ENCODE measurements around the gene MPDZ.
A peak's percentile ranks its signal among the peaks of the same experiment; 100 is the strongest.

Gene MPDZ

GRCh38 chr9:13141629-13142028, 137.9 kb downstream of the MPDZ start:
- Histone ChIP-seq H2AK5ac (ENCODE audit: low read length) (no peak overlapping the region), H2BK5ac (ENCODE audit: low read depth, low read length, poor library complexity) (no peak overlapping the region), H2BK12ac (ENCODE audit: low read length) (no peak overlapping the region), H3K27me3 (ENCODE audit: insufficient read depth, low read length) (no peaks in the 10 kb centered on the region), H3K4me1 (ENCODE audit: control insufficient read depth in 1 of 2, insufficient read depth in 2 of 2, low read length in 2 of 2) (peaks cover 4 to 7% of the 10 kb centered on the region in 2 experiments), H4K91ac (ENCODE audit: low read depth, low read length) (no peak overlapping the region), H3K27ac (ENCODE audit: low read depth, low read length) (no peak overlapping the region), H3K79me1 (ENCODE audit: low read length) (peaks cover 14% of the 10 kb centered on the region), H2AFZ (ENCODE audit: insufficient read depth, low read length, poor library complexity) (no peak overlapping the region), H3K4me2 (ENCODE audit: low read length) (no peak overlapping the region), H3K14ac (ENCODE audit: low read length) (no peak overlapping the region), H4K12ac (ENCODE audit: low read depth, low read length) (no peak overlapping the region), H3K4ac (ENCODE audit: low read depth, low read length) (no peak overlapping the region), H3K9ac (ENCODE audit: low read length) (no peak overlapping the region), H3K23ac (ENCODE audit: low read length) (no peak overlapping the region), H3K4me3 (ENCODE audit: low read depth, low read length) (no peak overlapping the region), H4K8ac (ENCODE audit: low read depth, low read length) (no peak overlapping the region), H3K79me2 (ENCODE audit: control insufficient read depth, insufficient read depth, low read length, poor library complexity) (no peaks in the 10 kb centered on the region), H2BK120ac (ENCODE audit: insufficient read depth, low read length, poor library complexity) (no peak overlapping the region), H3K9me3 (ENCODE audit: insufficient read depth, low read depth, low read length) (peaks cover 2% of the 10 kb centered on the region), H3K18ac (ENCODE audit: low read length) (no peak overlapping the region), H3K36me3 (ENCODE audit: control insufficient read depth in 1 of 2, insufficient read depth in 2 of 2, low read length in 2 of 2) (peaks cover 3 to 11% of the 10 kb centered on the region in 2 experiments)
- DNase-seq, result no peak
- WGBS (ENCODE audit: extremely low coverage, insufficient coverage, insufficient read length), result no CpG with 5 or more reads among the region's 5 CpGs

DNA sequence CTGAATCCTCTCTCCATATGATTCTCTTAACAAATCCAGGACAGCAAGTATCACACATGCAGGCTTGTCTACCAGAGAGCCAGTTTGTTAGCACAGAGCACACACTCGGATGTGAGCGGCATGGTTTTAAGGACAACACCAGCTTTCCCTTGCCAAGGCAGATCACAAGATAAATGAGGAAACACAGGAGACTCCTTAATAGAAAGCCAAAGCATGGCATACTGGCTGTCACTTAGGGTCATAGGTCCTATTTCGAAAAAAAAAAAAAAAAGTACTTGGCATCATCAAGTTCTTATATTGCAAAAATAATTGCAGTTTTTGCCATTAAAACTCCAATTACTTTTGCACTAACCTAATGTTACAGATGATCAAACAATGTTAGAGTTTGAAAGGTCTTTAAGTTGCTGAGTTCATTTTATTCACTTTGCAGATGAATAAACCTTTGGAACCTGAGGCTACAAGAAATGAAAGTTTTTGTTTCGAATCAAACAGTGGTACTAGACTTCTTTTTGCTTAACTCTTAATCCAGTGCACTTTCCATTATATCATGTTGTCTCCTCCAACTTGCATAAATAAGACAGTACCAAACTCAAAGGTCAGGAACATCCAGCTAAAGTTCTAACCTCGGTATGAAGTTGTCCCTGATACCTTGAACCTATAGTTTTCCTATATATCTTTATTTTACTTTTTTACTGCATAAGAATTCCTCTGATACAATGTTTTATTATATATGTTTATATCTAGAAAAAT, 138.5 kb downstream of the MPDZ start:
- H2BK5ac ChIP-seq (ENCODE audit: low read depth, low read length, poor library complexity), result peak overlapping the region; percentile 63
- peaks cover 4 to 7% of the 10 kb centered on the region in 2 experiments for H3K4me1 ChIP-seq (ENCODE audit: control insufficient read depth in 1 of 2, insufficient read depth in 2 of 2, low read length in 2 of 2)
- H3K4me2 ChIP-seq (ENCODE audit: low read length), result no peak overlapping the region
- no peaks in the 10 kb centered on the region for H3K79me2 ChIP-seq (ENCODE audit: control insufficient read depth, insufficient read depth, low read length, poor library complexity)
- peak overlapping the region; percentile 33 for H3K4ac ChIP-seq (ENCODE audit: low read depth, low read length)
- no peak overlapping the region for H3K18ac ChIP-seq (ENCODE audit: low read length)
- H3K9me3 ChIP-seq (ENCODE audit: insufficient read depth, low read depth, low read length), result peaks cover 2% of the 10 kb centered on the region
- H3K4me3 ChIP-seq (ENCODE audit: low read depth, low read length), result no peak overlapping the region
- H3K14ac ChIP-seq (ENCODE audit: low read length), result peak overlapping the region; percentile 60
- no peak overlapping the region for H3K9ac ChIP-seq (ENCODE audit: low read length)
- H2AFZ ChIP-seq (ENCODE audit: insufficient read depth, low read length, poor library complexity), result no peak overlapping the region
- H3K23ac ChIP-seq (ENCODE audit: low read length), result no peak overlapping the region
- H3K36me3 ChIP-seq (ENCODE audit: control insufficient read depth in 1 of 2, insufficient read depth in 2 of 2, low read length in 2 of 2), result peaks cover 5 to 11% of the 10 kb centered on the region in 2 experiments
- no peak overlapping the region for H3K27ac ChIP-seq (ENCODE audit: low read depth, low read length)
- peak overlapping the region; percentile 88 for H2BK12ac ChIP-seq (ENCODE audit: low read length)
- H4K91ac ChIP-seq (ENCODE audit: low read depth, low read length), result peak overlapping the region; percentile 57
- peak overlapping the region; percentile 58 for H4K8ac ChIP-seq (ENCODE audit: low read depth, low read length)
- DNase-seq, result no peak
- no peak overlapping the region for H2AK5ac ChIP-seq (ENCODE audit: low read length)
- H4K12ac ChIP-seq (ENCODE audit: low read depth, low read length), result no peak overlapping the region
- H3K27me3 ChIP-seq (ENCODE audit: insufficient read depth, low read length), result no peaks in the 10 kb centered on the region
- no CpG with 5 or more reads among the region's 5 CpGs for WGBS (ENCODE audit: extremely low coverage, insufficient coverage, insufficient read length)
- no peak overlapping the region for H2BK120ac ChIP-seq (ENCODE audit: insufficient read depth, low read length, poor library complexity)
- peaks cover 14% of the 10 kb centered on the region for H3K79me1 ChIP-seq (ENCODE audit: low read length)

- peak in 1 of 2 donors; percentile 42 for DNase-seq
- H2BK12ac ChIP-seq (ENCODE audit: low read length), result no peak overlapping the region
- H3K79me1 ChIP-seq (ENCODE audit: low read length), result peaks cover 14% of the 10 kb centered on the region
- H2AK5ac ChIP-seq (ENCODE audit: low read length), result no peak overlapping the region
- peak overlapping the region; percentile 46 for H3K4me2 ChIP-seq (ENCODE audit: low read length)
- peak overlapping the region; percentile 93 for H3K27ac ChIP-seq (ENCODE audit: low read depth, low read length)
- no peak overlapping the region for H3K23ac ChIP-seq (ENCODE audit: low read length)
- H3K4ac ChIP-seq (ENCODE audit: low read depth, low read length), result peak overlapping the region; percentile 40
- H4K12ac ChIP-seq (ENCODE audit: low read depth, low read length), result no peak overlapping the region
- no peak overlapping the region for H3K14ac ChIP-seq (ENCODE audit: low read length)
- no peak overlapping the region for H3K4me3 ChIP-seq (ENCODE audit: low read depth, low read length)
- H2BK5ac ChIP-seq (ENCODE audit: low read depth, low read length, poor library complexity), result no peak overlapping the region
- H3K9ac ChIP-seq (ENCODE audit: low read length), result no peak overlapping the region
- H3K79me2 ChIP-seq (ENCODE audit: control insufficient read depth, insufficient read depth, low read length, poor library complexity), result no peaks in the 10 kb centered on the region
- H3K27me3 ChIP-seq (ENCODE audit: insufficient read depth, low read length), result no peaks in the 10 kb centered on the region
- H3K9me3 ChIP-seq (ENCODE audit: insufficient read depth, low read depth, low read length), result peaks cover 2% of the 10 kb centered on the region
- peaks cover 5 to 16% of the 10 kb centered on the region in 2 experiments for H3K36me3 ChIP-seq (ENCODE audit: control insufficient read depth in 1 of 2, insufficient read depth in 2 of 2, low read length in 2 of 2)
- H2AFZ ChIP-seq (ENCODE audit: insufficient read depth, low read length, poor library complexity), result no peak overlapping the region
- peaks cover 4 to 7% of the 10 kb centered on the region in 2 experiments for H3K4me1 ChIP-seq (ENCODE audit: control insufficient read depth in 1 of 2, insufficient read depth in 2 of 2, low read length in 2 of 2)
- no peak overlapping the region for H4K91ac ChIP-seq (ENCODE audit: low read depth, low read length)
- H4K8ac ChIP-seq (ENCODE audit: low read depth, low read length), result peak overlapping the region; percentile 23
- WGBS (ENCODE audit: extremely low coverage, insufficient coverage, insufficient read length), result no CpG with 5 or more reads among the region's 2 CpGs
- H2BK120ac ChIP-seq (ENCODE audit: insufficient read depth, low read length, poor library complexity), result no peak overlapping the region
- no peak overlapping the region for H3K18ac ChIP-seq (ENCODE audit: low read length)
These were observed 139.8 kb downstream of the MPDZ start for GRCh38 chr9:13139641-13140171.

GRCh38 chr9:13137426-13137825, 142.1 kb downstream of the MPDZ start:
- no CpG with 5 or more reads among the region's 1 CpG for WGBS (ENCODE audit: extremely low coverage, insufficient coverage, insufficient read length)

More at GRCh38 chr9:13137426-13137825, 142.1 kb downstream of the MPDZ start:
- Histone ChIP-seq H3K18ac (ENCODE audit: low read length) (no peak overlapping the region), H2BK5ac (ENCODE audit: low read depth, low read length, poor library complexity) (no peak overlapping the region), H3K79me2 (ENCODE audit: control insufficient read depth, insufficient read depth, low read length, poor library complexity) (no peaks in the 10 kb centered on the region), H3K27ac (ENCODE audit: low read depth, low read length) (no peak overlapping the region), H3K79me1 (ENCODE audit: low read length) (peaks cover 11% of the 10 kb centered on the region), H4K91ac (ENCODE audit: low read depth, low read length) (no peak overlapping the region), H3K23ac (ENCODE audit: low read length) (no peak overlapping the region), H2BK12ac (ENCODE audit: low read length) (no peak overlapping the region), H4K8ac (ENCODE audit: low read depth, low read length) (no peak overlapping the region), H3K36me3 (ENCODE audit: control insufficient read depth in 1 of 2, insufficient read depth in 2 of 2, low read length in 2 of 2) (peaks cover 5 to 21% of the 10 kb centered on the region in 2 experiments), H3K14ac (ENCODE audit: low read length) (no peak overlapping the region), H3K27me3 (ENCODE audit: insufficient read depth, low read length) (no peaks in the 10 kb centered on the region), H2AK5ac (ENCODE audit: low read length) (no peak overlapping the region), H3K4ac (ENCODE audit: low read depth, low read length) (no peak overlapping the region), H3K4me2 (ENCODE audit: low read length) (no peak overlapping the region), H3K4me1 (ENCODE audit: control insufficient read depth in 1 of 2, insufficient read depth in 2 of 2, low read length in 2 of 2) (peaks cover 4% of the 10 kb centered on the region in 2 experiments), H4K12ac (ENCODE audit: low read depth, low read length) (no peak overlapping the region), H3K4me3 (ENCODE audit: low read depth, low read length) (no peak overlapping the region), H3K9ac (ENCODE audit: low read length) (no peak overlapping the region), H2BK120ac (ENCODE audit: insufficient read depth, low read length, poor library complexity) (no peak overlapping the region), H3K9me3 (ENCODE audit: insufficient read depth, low read depth, low read length) (peaks cover 2% of the 10 kb centered on the region), H2AFZ (ENCODE audit: insufficient read depth, low read length, poor library complexity) (no peak overlapping the region)
- no peak for DNase-seq

Data from trophoblast cell (in vitro differentiated cells and primary cell).